ENCODE measurements around the gene ZNF367. TPM values are rescaled to one million over a fixed set of nuclear protein-coding genes. Genes with fewer than 3 reads are reported as not detected.
A peak's percentile ranks its signal among the peaks of the same experiment; 100 is the strongest.

Gene ZNF367
- total and polyA plus RNA-seq, 9 of the 15 experiments (the other 6 are each of a cell fraction or from before 2014, with no cell fraction given) = 2.7 to 14.4 (median 10.0) TPM

- no peak for TF ChIP-seq MTF1 (CRISPR knock-in tag; IDR thresholded peaks at IDR 0.05; ENCODE audit: borderline replicate concordance)
- no peak for TF ChIP-seq ELF1 (tag; IDR thresholded peaks at IDR 0.05)
- no peak for TF ChIP-seq RFX7 (CRISPR knock-in tag; IDR thresholded peaks at IDR 0.05)
- no peak for TF ChIP-seq POLR2H (tag; IDR thresholded peaks at IDR 0.05; ENCODE audit: low read depth)
- TF ChIP-seq CXXC5 (CRISPR knock-in tag; IDR thresholded peaks at IDR 0.05) = peak; percentile 96
- TF ChIP-seq XRCC4 (IDR thresholded peaks at IDR 0.05; ENCODE audit: extremely low read depth, insufficient read depth, insufficient read length) = no peak
- peak; percentile 97 for TF ChIP-seq USF1 (CRISPR knock-in tag; IDR thresholded peaks at IDR 0.05)
- TF ChIP-seq BRD4 (IDR thresholded peaks at IDR 0.05) = no peak
- TF ChIP-seq MNT (conservative IDR thresholded peaks at IDR 0.05) = peak; percentile 90 to 96
- no peak for TF ChIP-seq ZFP1 (CRISPR knock-in tag; IDR thresholded peaks at IDR 0.05)
- no peak for TF ChIP-seq U2AF2 (optimal IDR thresholded peaks at IDR 0.05; ENCODE audit: low read depth, low read length)
- TF ChIP-seq, protein P1, sequence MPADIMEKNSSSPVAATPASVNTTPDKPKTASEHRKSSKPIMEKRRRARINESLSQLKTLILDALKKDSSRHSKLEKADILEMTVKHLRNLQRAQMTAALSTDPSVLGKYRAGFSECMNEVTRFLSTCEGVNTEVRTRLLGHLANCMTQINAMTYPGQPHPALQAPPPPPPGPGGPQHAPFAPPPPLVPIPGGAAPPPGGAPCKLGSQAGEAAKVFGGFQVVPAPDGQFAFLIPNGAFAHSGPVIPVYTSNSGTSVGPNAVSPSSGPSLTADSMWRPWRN (IDR thresholded peaks at IDR 0.05; ENCODE audit: low read depth) = no peak
- peak; percentile 69 for TF ChIP-seq SAP30 (IDR thresholded peaks at IDR 0.05; ENCODE audit: borderline replicate concordance, insufficient read depth, low read depth, low read length, poor library complexity, severe bottlenecking)
- no peak for TF ChIP-seq ELF2 (CRISPR knock-in tag; IDR thresholded peaks at IDR 0.05)
- peak; percentile 77 for TF ChIP-seq JUND (IDR thresholded peaks at IDR 0.05; ENCODE audit: borderline replicate concordance, low read depth, low read length)
- TF ChIP-seq JUND (tag; IDR thresholded peaks at IDR 0.05; ENCODE audit: borderline replicate concordance, low read depth, low read length) = no peak; the same call in 2 of the 3 replicates
- no peak for TF ChIP-seq NFIC (IDR thresholded peaks at IDR 0.05)
- TF ChIP-seq KDM4B (IDR thresholded peaks at IDR 0.05; ENCODE audit: borderline replicate concordance in 2 of 2, low read depth in 1 of 2) = peak in 1 of 2 experiments; percentile 80; a peak in 1 of 4 replicates
- TF ChIP-seq ZNF175 (CRISPR knock-in tag; IDR thresholded peaks at IDR 0.05; ENCODE audit: low read depth) = no peak
Measured at GRCh38 chr9:96417051-96417586, 1.1 kb downstream of the ZNF367 start (continued).

Data from K562 (cell line).